HG02571 (cell line): ENCODE data around the gene ANK3.

Source experiments
- ATAC-seq: cut with Tn5 transposase; IDR thresholded peaks from one replicate; pipeline ENCODE4 v1.9.1; 2021; ENCODE audit warnings: mild to moderate bottlenecking, moderate library complexity; ENCODE audit not compliant: unreplicated experiment

ANK3 gene

GRCh38 chr10:60142736-60143135, 246.9 kb downstream of the ANK3 start:
- ATAC-seq, result no peak

- no peak for ATAC-seq
Measured at GRCh38 chr10:60141896-60142559, 247.6 kb downstream of the ANK3 start.

GRCh38 chr10:60140651-60141632, 248.7 kb downstream of the ANK3 start:
- no peak for ATAC-seq

- ATAC-seq, result no peak
Measured at GRCh38 chr10:60139798-60140566, 249.7 kb downstream of the ANK3 start.

- no peak for ATAC-seq
Measured at GRCh38 chr10:60139290-60139689, 250.4 kb downstream of the ANK3 start.

- no peak for ATAC-seq
Measured at GRCh38 chr10:60138842-60139241, 250.8 kb downstream of the ANK3 start.

GRCh38 chr10:60138026-60138425, 251.6 kb downstream of the ANK3 start:
- no peak for ATAC-seq

GRCh38 chr10:60137292-60137992, 252.2 kb downstream of the ANK3 start:
- ATAC-seq, result no peak

- peak; percentile 50 for ATAC-seq
Measured at GRCh38 chr10:60135020-60135419, 254.7 kb downstream of the ANK3 start.

GRCh38 chr10:60134548-60134947, 255.1 kb downstream of the ANK3 start:
- ATAC-seq, result no peak

GRCh38 chr10:60130130-60130579, 259.5 kb downstream of the ANK3 start:
- no peak for ATAC-seq

- no peak for ATAC-seq
Measured at GRCh38 chr10:60125895-60126294, 263.8 kb downstream of the ANK3 start.

- no peak for ATAC-seq
Measured at GRCh38 chr10:60124536-60124935, 265.1 kb downstream of the ANK3 start.

GRCh38 chr10:60123668-60124067, 266.0 kb downstream of the ANK3 start:
- ATAC-seq, result no peak

GRCh38 chr10:60123172-60123571, 266.5 kb downstream of the ANK3 start:
- no peak for ATAC-seq

- ATAC-seq, result no peak
Measured at GRCh38 chr10:60122190-60122589, 267.5 kb downstream of the ANK3 start.

GRCh38 chr10:60114765-60115586, 274.7 kb downstream of the ANK3 start:
- ATAC-seq, result no peak

- no peak for ATAC-seq
Measured at GRCh38 chr10:60110739-60111138, 278.9 kb downstream of the ANK3 start.

GRCh38 chr10:60107308-60107976, 282.2 kb downstream of the ANK3 start:
- ATAC-seq, result no peak
